GM12865 (cell line): ENCODE data around the gene NFIL3.
"Not testable (repeated sequence)": the region's sequence is repeated elsewhere in the genome, so short reads cannot be mapped to it uniquely, and the experiment has no call there.

Source experiments
- DNase-seq: peaks from one replicate; pipeline ENCODE4 v3.0.0; 2010; ENCODE audit warnings: low read depth
- H3K4me3 ChIP-seq: 2 replicates; pipeline ENCODE4 v1.5.1; 2011; ENCODE audit warnings: mild to moderate bottlenecking, low read depth, low read length, control low read depth
- CTCF ChIP-seq: IDR thresholded peaks from 2 replicates; pipeline ENCODE4 v1.5.1; 2011; ENCODE audit warnings: low read length, control low read depth, low read depth, inconsistent platforms; ENCODE audit not compliant: insufficient read depth; ENCODE audit errors: missing control alignments

NFIL3 gene

GRCh38 chr9:91393826-91394225 is 29.8 kb downstream of the NFIL3 start:
- DNase-seq, result no peak
- no peak for TF ChIP-seq CTCF
- no peak overlapping the region for H3K4me3 ChIP-seq

GRCh38 chr9:91392435-91392834 is 31.2 kb downstream of the NFIL3 start:
- no peak for TF ChIP-seq CTCF
- H3K4me3 ChIP-seq, result no peak overlapping the region
- DNase-seq, result no peak

- DNase-seq, result no peak
- TF ChIP-seq CTCF, result no peak
- H3K4me3 ChIP-seq, result no peak overlapping the region
Measured at GRCh38 chr9:91391818-91392217, 31.8 kb downstream of the NFIL3 start.

- DNase-seq, result no peak
- no peak for TF ChIP-seq CTCF
- H3K4me3 ChIP-seq, result no peak overlapping the region
Measured at GRCh38 chr9:91391412-91391811, 32.2 kb downstream of the NFIL3 start.

GRCh38 chr9:91389686-91390085 is 33.9 kb downstream of the NFIL3 start:
- not testable (repeated sequence) for DNase-seq, H3K4me3 ChIP-seq

GRCh38 chr9:91386765-91387164 is 36.9 kb downstream of the NFIL3 start:
- TF ChIP-seq CTCF, result no peak
- no peak overlapping the region for H3K4me3 ChIP-seq
- no peak for DNase-seq

GRCh38 chr9:91384954-91385353 is 38.7 kb downstream of the NFIL3 start:
- no peak for TF ChIP-seq CTCF
- H3K4me3 ChIP-seq, result no peak overlapping the region
- no peak for DNase-seq

- no peak for TF ChIP-seq CTCF
- no peak for DNase-seq
- no peak overlapping the region for H3K4me3 ChIP-seq
Measured at GRCh38 chr9:91383577-91383976, 40.1 kb downstream of the NFIL3 start.
